Ovary (tissue), 3 donors: ENCODE data around the gene GSK3A.

ENCODE experiments used
- POLR2A ChIP-seq: fragments of 450-650 bp; IDR thresholded peaks from one replicate; pipeline ENCODE4 v1.6.1; 2017; ENCODE audit warnings: antibody characterized with exemption, mild to moderate bottlenecking, moderate library complexity
- TF ChIP-seq, protein P1 (sequence below), 3 donors: fragments of 450-650 bp in 2 of 3; fragments of 200-600 bp in 1 of 3; IDR thresholded peaks; one replicate each; pipeline versions ENCODE4 v1.5.1 to v1.8.0; 2016 to 2022; ENCODE audit warnings: antibody characterized with exemption in 3 of 3, mild to moderate bottlenecking in 1 of 3
- donor health status: DM: no; HTN: no; CAD: no.

DNA sequence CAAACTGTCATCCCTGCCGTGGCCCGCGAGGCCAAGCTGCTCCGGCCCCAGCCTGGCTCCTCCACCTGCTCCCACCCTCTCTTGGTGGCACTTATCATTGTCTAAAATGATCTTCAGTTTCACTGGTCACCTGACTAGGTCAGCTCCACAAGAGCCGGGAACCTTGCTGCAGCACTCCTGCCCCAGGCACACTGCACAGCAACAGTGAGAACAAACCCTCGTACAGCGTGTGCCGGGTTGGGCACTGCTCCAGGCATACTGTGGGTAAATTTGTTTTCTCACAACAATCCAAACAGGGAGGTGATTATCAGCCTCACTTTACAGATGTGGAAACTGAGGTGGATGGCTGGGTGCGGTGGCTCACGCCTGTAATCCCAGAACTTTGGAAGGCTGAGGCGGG, 33.8 kb downstream of the GSK3A start:
- TF ChIP-seq, protein P1, sequence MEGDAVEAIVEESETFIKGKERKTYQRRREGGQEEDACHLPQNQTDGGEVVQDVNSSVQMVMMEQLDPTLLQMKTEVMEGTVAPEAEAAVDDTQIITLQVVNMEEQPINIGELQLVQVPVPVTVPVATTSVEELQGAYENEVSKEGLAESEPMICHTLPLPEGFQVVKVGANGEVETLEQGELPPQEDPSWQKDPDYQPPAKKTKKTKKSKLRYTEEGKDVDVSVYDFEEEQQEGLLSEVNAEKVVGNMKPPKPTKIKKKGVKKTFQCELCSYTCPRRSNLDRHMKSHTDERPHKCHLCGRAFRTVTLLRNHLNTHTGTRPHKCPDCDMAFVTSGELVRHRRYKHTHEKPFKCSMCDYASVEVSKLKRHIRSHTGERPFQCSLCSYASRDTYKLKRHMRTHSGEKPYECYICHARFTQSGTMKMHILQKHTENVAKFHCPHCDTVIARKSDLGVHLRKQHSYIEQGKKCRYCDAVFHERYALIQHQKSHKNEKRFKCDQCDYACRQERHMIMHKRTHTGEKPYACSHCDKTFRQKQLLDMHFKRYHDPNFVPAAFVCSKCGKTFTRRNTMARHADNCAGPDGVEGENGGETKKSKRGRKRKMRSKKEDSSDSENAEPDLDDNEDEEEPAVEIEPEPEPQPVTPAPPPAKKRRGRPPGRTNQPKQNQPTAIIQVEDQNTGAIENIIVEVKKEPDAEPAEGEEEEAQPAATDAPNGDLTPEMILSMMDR (IDR thresholded peaks at IDR 0.05): no peak
- TF ChIP-seq POLR2A: no peak
